SK-N-MC (cell line): Measurements from ENCODE around the gene DTNA.

ENCODE experiments used
- EZH2 ChIP-seq: fragments of 200-600 bp; sonication (generic); IDR thresholded peaks from one replicate; pipeline ENCODE4 v1.6.1; 2017; ENCODE audit warnings: antibody characterized with exemption
- FOXP2 ChIP-seq: optimal IDR thresholded peaks from 2 replicates; pipeline ENCODE3; 2011; ENCODE audit warnings: mild to moderate bottlenecking, moderate library complexity; ENCODE audit not compliant: insufficient read depth; ENCODE audit errors: extremely low read length, control extremely low read depth
- POLR2AphosphoS5 ChIP-seq: IDR thresholded peaks from 2 replicates; pipeline ENCODE4 v1.6.1; 2012; ENCODE audit warnings: mild to moderate bottlenecking, low read depth, low read length, borderline replicate concordance

DNA sequence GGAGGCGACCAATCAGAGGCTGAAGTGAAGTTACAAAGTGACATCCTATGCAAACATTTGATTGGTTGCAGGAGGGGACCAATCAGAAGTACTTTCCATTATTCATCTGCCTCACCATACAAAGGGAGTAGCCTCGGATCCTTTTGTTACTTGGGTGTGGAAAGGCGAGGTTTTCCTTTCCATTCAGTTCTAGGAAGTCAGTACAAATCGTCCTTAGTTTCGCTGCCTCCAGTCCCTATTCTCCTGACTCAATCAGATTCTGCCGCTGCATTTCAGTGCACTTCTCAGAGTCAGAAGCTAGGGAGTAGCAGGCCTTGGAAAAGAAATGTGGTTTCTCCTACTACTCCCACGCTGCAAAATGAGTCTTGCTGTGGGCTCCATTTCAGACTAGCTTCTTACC, 149.4 kb downstream of the DTNA start:
- TF ChIP-seq EZH2 (no peak), POLR2AphosphoS5 (no peak), FOXP2 (no peak)
